ENCODE data around the gene C5. TPM values are rescaled to one million over a fixed set of nuclear protein-coding genes. Genes with fewer than 3 reads are reported as not detected.

C5 gene
- total RNA-seq, 1 donor from 2014 or later, result 37.8 TPM

GRCh38 chr9:120926397-120926928, 123.6 kb downstream of the C5 start, which contains the start of gene TRAF1:
Gene TRAF1, minus strand, starts transcription at chr9:120926796. Its CDS starts 721 bp downstream, at chr9:120926075.
- DNase-seq, result no peak
- Histone ChIP-seq H3K4me1 (peaks cover 31% of the 10 kb centered on the region), H3K9me3 (no peaks in the 10 kb centered on the region)

DNA sequence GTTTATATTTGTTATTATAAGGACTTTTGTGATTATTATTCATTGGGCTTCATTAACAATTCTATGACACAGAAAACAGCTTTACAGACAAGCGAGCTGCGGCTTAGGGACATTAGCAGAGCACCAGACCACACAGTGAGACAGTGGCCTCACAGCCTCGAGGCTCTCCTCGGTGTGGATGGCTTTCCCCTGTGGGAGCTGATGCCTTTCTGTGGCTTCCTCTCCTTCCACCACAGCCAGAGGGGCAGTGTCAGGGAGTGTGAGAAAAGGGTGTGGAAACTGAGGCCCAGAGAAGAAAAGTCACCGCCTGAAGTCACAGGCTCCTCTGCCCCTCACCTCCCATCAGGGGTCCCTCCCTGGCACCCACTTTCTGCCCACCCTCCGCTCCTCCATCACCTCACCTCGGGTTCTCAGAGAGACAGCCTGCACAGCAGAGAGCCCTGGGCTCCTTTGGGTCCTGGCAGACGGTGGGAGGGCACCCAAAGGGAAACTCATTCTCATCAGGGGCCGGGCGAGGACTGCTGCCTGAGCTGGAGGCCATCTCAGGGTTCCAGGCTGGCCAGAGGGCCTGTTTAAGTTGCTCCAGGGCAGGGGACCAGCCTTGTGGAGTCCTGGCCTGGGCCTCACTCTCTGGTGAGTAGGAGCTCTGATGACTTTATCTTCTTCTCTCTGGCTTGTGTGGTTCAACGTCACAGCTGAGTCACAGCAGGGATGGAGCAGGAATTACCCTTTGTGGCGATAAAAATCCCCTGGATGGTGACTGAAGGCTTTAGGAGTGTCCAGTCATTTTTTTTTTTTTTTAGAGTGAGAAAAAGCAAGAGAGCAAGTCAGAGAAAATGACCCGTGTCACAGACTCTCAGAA, 124.3 kb downstream of the C5 start:
- DNase-seq, result no peak
- peak overlapping the region; percentile 65 for H3K27ac ChIP-seq
- no peaks in the 10 kb centered on the region for H3K36me3 ChIP-seq
- ATAC-seq, result no peak
- intact Hi-C loops (cut with DNase I), result no loop called here
- TF ChIP-seq, protein P1, sequence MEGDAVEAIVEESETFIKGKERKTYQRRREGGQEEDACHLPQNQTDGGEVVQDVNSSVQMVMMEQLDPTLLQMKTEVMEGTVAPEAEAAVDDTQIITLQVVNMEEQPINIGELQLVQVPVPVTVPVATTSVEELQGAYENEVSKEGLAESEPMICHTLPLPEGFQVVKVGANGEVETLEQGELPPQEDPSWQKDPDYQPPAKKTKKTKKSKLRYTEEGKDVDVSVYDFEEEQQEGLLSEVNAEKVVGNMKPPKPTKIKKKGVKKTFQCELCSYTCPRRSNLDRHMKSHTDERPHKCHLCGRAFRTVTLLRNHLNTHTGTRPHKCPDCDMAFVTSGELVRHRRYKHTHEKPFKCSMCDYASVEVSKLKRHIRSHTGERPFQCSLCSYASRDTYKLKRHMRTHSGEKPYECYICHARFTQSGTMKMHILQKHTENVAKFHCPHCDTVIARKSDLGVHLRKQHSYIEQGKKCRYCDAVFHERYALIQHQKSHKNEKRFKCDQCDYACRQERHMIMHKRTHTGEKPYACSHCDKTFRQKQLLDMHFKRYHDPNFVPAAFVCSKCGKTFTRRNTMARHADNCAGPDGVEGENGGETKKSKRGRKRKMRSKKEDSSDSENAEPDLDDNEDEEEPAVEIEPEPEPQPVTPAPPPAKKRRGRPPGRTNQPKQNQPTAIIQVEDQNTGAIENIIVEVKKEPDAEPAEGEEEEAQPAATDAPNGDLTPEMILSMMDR (IDR thresholded peaks at IDR 0.05), result no peak
- no peaks in the 10 kb centered on the region for H3K9me3 ChIP-seq
- peak overlapping the region; percentile 23 for H3K4me3 ChIP-seq
- peaks cover 24% of the 10 kb centered on the region for H3K4me1 ChIP-seq
- H3K27me3 ChIP-seq, result no peaks in the 10 kb centered on the region

More at GRCh38 chr9:120926397-120926928, 123.6 kb downstream of the C5 start, which contains the start of gene TRAF1:
- Histone ChIP-seq H3K27ac (peak within 1 kb of the TSS; percentile 95), H3K27me3 (no peaks in the 10 kb centered on the region), H3K36me3 (no peaks in the 10 kb centered on the region), H3K4me3 (peak within 1 kb of the TSS; percentile 72)
- intact Hi-C loops (cut with DNase I), result no loop called here
- TF ChIP-seq, protein P1 (IDR thresholded peaks at IDR 0.05), result no peak
- no peak for ATAC-seq

- Histone ChIP-seq H3K27me3 (no peaks in the 10 kb centered on the region), H3K9me3 (no peaks in the 10 kb centered on the region), H3K36me3 (no peaks in the 10 kb centered on the region), H3K4me3 (peak overlapping the region; percentile 23), H3K27ac (peak overlapping the region; percentile 65), H3K4me1 (peaks cover 22% of the 10 kb centered on the region)
- no peak for DNase-seq
- TF ChIP-seq, protein P1 (IDR thresholded peaks at IDR 0.05), result no peak
- no peak for ATAC-seq
- intact Hi-C loops (cut with DNase I), result no loop called here
These were observed 125.2 kb downstream of the C5 start for GRCh38 chr9:120924698-120925534.

DNA sequence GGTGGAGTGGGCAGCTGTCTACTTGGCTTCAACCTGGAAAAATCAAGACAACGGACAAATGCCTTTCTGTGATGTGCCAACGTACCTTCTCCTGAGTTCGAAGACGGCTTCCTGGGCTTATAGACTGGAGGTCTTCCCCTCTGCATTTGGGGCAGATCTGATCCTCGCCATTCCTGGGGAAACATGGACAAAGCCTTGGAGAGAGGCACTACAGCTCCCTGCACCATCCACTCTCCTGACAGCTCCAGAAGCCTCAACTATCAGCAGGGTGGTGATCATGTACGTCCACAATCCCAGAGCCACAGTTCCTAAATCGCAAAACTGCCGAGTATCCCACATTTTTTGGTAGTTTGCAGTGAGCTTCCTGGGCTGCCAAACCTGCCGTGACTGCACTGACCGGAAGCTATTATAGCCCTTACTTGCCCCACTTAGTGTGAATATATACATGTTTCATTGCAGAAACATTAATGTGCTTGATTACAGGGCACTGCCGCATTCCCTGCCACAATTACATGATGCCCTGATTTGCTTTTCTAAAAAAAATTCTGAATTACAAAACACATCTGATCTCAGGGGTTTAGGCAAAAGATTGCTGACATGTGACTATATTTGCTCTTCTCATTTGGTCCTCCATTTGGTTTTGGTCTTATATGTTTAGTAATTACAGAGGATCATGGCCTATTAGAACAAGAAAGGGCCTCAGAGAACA, 126.3 kb downstream of the C5 start:
- TF ChIP-seq, protein P1 (IDR thresholded peaks at IDR 0.05), result no peak
- Histone ChIP-seq H3K27ac (no peak overlapping the region), H3K36me3 (no peaks in the 10 kb centered on the region), H3K27me3 (no peaks in the 10 kb centered on the region), H3K4me1 (peaks cover 26% of the 10 kb centered on the region), H3K9me3 (no peaks in the 10 kb centered on the region), H3K4me3 (no peak overlapping the region)
- no peak for DNase-seq
- intact Hi-C loops (cut with DNase I), result no loop called here
- no peak for ATAC-seq

Measured in upper lobe of right lung (tissue), 1 donor.